HepG2 (cell line): Measurements from ENCODE around the gene FAM53B. TPM values are rescaled to one million over a fixed set of nuclear protein-coding genes. Genes with fewer than 3 reads are reported as not detected.

Experiments
- BCLAF1 ChIP-seq: fragments of 450-650 bp; IDR thresholded peaks from 2 replicates; pipeline ENCODE4 v1.6.1; 2017; ENCODE audit warnings: mild to moderate bottlenecking
- JUN ChIP-seq: sonication (generic); formaldehyde crosslinking; IDR thresholded peaks from 2 replicates; pipeline ENCODE4 v1.4.0; 2020; ENCODE audit warnings: mild to moderate bottlenecking, missing genetic modification reagents
- KLF6 ChIP-seq: IDR thresholded peaks from 2 replicates; pipeline ENCODE4 v1.8.0; 2016; ENCODE audit warnings: missing biosample characterization, missing genetic modification reagents
- MAF1 ChIP-seq: sonication (generic); formaldehyde crosslinking; IDR thresholded peaks from 2 replicates; pipeline ENCODE4 v1.5.0; 2020; ENCODE audit warnings: missing genetic modification reagents, borderline replicate concordance
- MIXL1 ChIP-seq: IDR thresholded peaks from 2 replicates; pipeline ENCODE4 v1.6.1; 2016
- MTF2 ChIP-seq: sonication (generic); formaldehyde crosslinking; IDR thresholded peaks from 2 replicates; pipeline ENCODE4 v1.5.0; 2020; ENCODE audit warnings: missing genetic modification reagents, borderline replicate concordance
- PCBP2 ChIP-seq: fragments of 200-400 bp; formaldehyde crosslinking; optimal IDR thresholded peaks from 2 replicates; pipeline ENCODE3; 2018; ENCODE audit warnings: low read length, low read depth; ENCODE audit not compliant: poor library complexity, severe bottlenecking
- SMAD3 ChIP-seq: sonication (generic); formaldehyde crosslinking; IDR thresholded peaks from 2 replicates; pipeline ENCODE4 v1.4.0; 2020; ENCODE audit warnings: missing genetic modification reagents
- SNAI1 ChIP-seq: sonication (generic); formaldehyde crosslinking; IDR thresholded peaks from 2 replicates; pipeline ENCODE4 v1.5.0; 2020; ENCODE audit warnings: mild to moderate bottlenecking, missing genetic modification reagents, borderline replicate concordance
- TBP ChIP-seq: sonication (generic); formaldehyde crosslinking; IDR thresholded peaks from 2 replicates; pipeline ENCODE4 v1.5.0; 2020; ENCODE audit warnings: missing genetic modification reagents
- ZBTB14 ChIP-seq: sonication (generic); formaldehyde crosslinking; IDR thresholded peaks from 2 replicates; pipeline ENCODE4 v1.4.0; 2020; ENCODE audit warnings: missing genetic modification reagents
- ZNF138 ChIP-seq: sonication (generic); formaldehyde crosslinking; IDR thresholded peaks from 2 replicates; pipeline ENCODE4 v1.5.0; 2020; ENCODE audit warnings: mild to moderate bottlenecking, low read depth, missing genetic modification reagents
- ZNF235 ChIP-seq: sonication (generic); formaldehyde crosslinking; IDR thresholded peaks from 2 replicates; pipeline ENCODE4 v1.8.1; 2023; ENCODE audit warnings: mild to moderate bottlenecking, missing genetic modification reagents, borderline replicate concordance
- ZNF383 ChIP-seq: sonication (generic); formaldehyde crosslinking; IDR thresholded peaks from 2 replicates; pipeline ENCODE4 v1.4.0; 2020; ENCODE audit warnings: missing genetic modification reagents, mild to moderate bottlenecking, borderline replicate concordance
- ZNF407 ChIP-seq: sonication (generic); formaldehyde crosslinking; IDR thresholded peaks from one replicate; pipeline ENCODE4 v1.5.1; 2020; ENCODE audit warnings: mild to moderate bottlenecking, missing genetic modification reagents; ENCODE audit errors: not compliant biosample characterization
- ZNF607 ChIP-seq: sonication (generic); formaldehyde crosslinking; IDR thresholded peaks from 2 replicates; pipeline ENCODE4 v1.5.1; 2020; ENCODE audit warnings: missing genetic modification reagents, mild to moderate bottlenecking, borderline replicate concordance
- ZNF816 ChIP-seq: sonication (generic); formaldehyde crosslinking; IDR thresholded peaks from 2 replicates; pipeline ENCODE4 v1.8.0; 2022; ENCODE audit warnings: missing genetic modification reagents, mild to moderate bottlenecking, borderline replicate concordance
- polyA plus RNA-seq, 8 experiments: library from polyadenylated mRNA; depleted of rRNA in 3 of 8; stranded (reverse) in 7 of 8; unstranded in 1 of 8; fragments of >200 nt; fragmentation: Illumina TruSeq in 4 of 8; extraction: Trizol in 4 of 8; gene quantifications; 2 replicates each; pipeline versions ENCODE4 v1.2.1 to v1.2.3, GENCODE V29; 2011 to 2016; ENCODE audit warnings: low read depth in 4 of 8, missing spikeins in 1 of 8, mixed read lengths in 1 of 8; ENCODE audit not compliant: insufficient read depth in 1 of 8
- total RNA-seq, 5 experiments: library from RNA; depleted of rRNA; stranded (reverse); fragments of >200 nt; fragmentation: Illumina TruSeq; extraction: Trizol; gene quantifications; 2 replicates each; pipeline ENCODE4 v1.2.3, GENCODE V29; 2016; ENCODE audit warnings: low read depth in 1 of 5

FAM53B gene
- total and polyA plus RNA-seq, 2 of the 13 experiments (the other 11 are each of a cell fraction or from before 2014, with no cell fraction given): 6.4 to 19.3 TPM

- TF ChIP-seq BCLAF1 (no peak), ZNF138 (CRISPR knock-in tag) (peak; percentile 71; the same call in 1 of the 2 replicates), ZBTB14 (CRISPR knock-in tag) (no peak; the same call in 1 of the 2 replicates), KLF6 (CRISPR knock-in tag) (peak; percentile 95), ZNF816 (CRISPR knock-in tag) (0 out of 2 replicates have a peak, but pooled peaks have one; percentile 76), ZNF407 (CRISPR knock-in tag) (no peak), ZNF235 (CRISPR knock-in tag) (no peak), SMAD3 (CRISPR knock-in tag) (peak; percentile 55; the same call in 1 of the 2 replicates), PCBP2 (no peak), MTF2 (CRISPR knock-in tag) (peak; percentile 94), TBP (CRISPR knock-in tag) (0 out of 2 replicates have a peak, but pooled peaks have one; percentile 41), MAF1 (CRISPR knock-in tag) (peak; percentile 84; the same call in 1 of the 2 replicates), ZNF607 (CRISPR knock-in tag) (peak; percentile 71; the same call in 1 of the 2 replicates), JUN (CRISPR knock-in tag) (no peak), SNAI1 (no peak; the same call in 1 of the 2 replicates), ZNF383 (CRISPR knock-in tag) (no peak), MIXL1 (0 out of 2 replicates have a peak, but pooled peaks have one; percentile 44)
Measured at GRCh38 chr10:124791547-124792348, 47.6 kb upstream of the FAM53B start, which contains the start of gene EEF1AKMT2 (continued).
